ENCODE measurements around the gene TMTC1. TPM values are rescaled to one million over a fixed set of nuclear protein-coding genes. Genes with fewer than 3 reads are reported as not detected.

Gene TMTC1
- total and polyA plus RNA-seq, 4 experiments from 2014 or later: not detected

- Mint-ChIP-seq H3K27ac (no peak overlapping the region), H3K36me3 (no peaks in the 10 kb centered on the region), H3K27me3 (peaks cover 23 to 27% of the 10 kb centered on the region in 2 donors), H3K4me1 (no peaks in the 10 kb centered on the region), H3K9me3 (no peaks in the 10 kb centered on the region), H3K4me3 (no peak overlapping the region)
- ChIA-PET CTCF (ENCODE audit: partially characterized antibody) (interaction anchor here (0.6 to 1.1 kb wide), 3 partner anchors 15 to 1271 kb away, joined by 3 to 4 read pairs (median 3); no protein-coding TSS in a partner anchor), POLR2A (ENCODE audit: partially characterized antibody) (no interaction called here)
- H3K4me3 ChIP-seq (ENCODE audit: low read length in 2 of 2): no peak overlapping the region
- H3K36me3 ChIP-seq (ENCODE audit: insufficient read depth, low read length): no peaks in the 10 kb centered on the region
- intact Hi-C loops (cut with micrococcal nuclease): no loop called here
- no peaks in the 10 kb centered on the region for H3K27me3 ChIP-seq (ENCODE audit: insufficient read depth, low read length)
- no peaks in the 10 kb centered on the region for H3K4me1 ChIP-seq (ENCODE audit: insufficient read depth, low read length)
- H3K27ac ChIP-seq (ENCODE audit: low read depth, low read length): no peak overlapping the region
- no peak for DNase-seq
- H3K9me3 ChIP-seq (ENCODE audit: control insufficient read depth in 1 of 2, low read length in 2 of 2): no peaks in the 10 kb centered on the region
These were observed 249.8 kb downstream of the TMTC1 start for GRCh38 chr12:29533815-29534489.

- no peaks in the 10 kb centered on the region for H3K36me3 Mint-ChIP-seq
- DNase-seq: no peak
- Histone ChIP-seq H3K27ac (ENCODE audit: low read depth, low read length) (no peak overlapping the region), H3K27me3 (ENCODE audit: insufficient read depth, low read length) (no peaks in the 10 kb centered on the region), H3K36me3 (ENCODE audit: insufficient read depth, low read length) (no peaks in the 10 kb centered on the region), H3K9me3 (ENCODE audit: control insufficient read depth in 1 of 2, low read length in 2 of 2) (no peaks in the 10 kb centered on the region), H3K4me3 (ENCODE audit: low read length in 2 of 2) (no peak overlapping the region), H3K4me1 (ENCODE audit: insufficient read depth, low read length) (no peaks in the 10 kb centered on the region)
- ChIA-PET CTCF (ENCODE audit: partially characterized antibody) (interaction anchor here (1.8 to 2.1 kb wide), 2 partner anchors 9 to 11 kb away, joined by 6 to 7 read pairs; no protein-coding TSS in a partner anchor), POLR2A (ENCODE audit: partially characterized antibody) (no interaction called here)
- H3K9me3 Mint-ChIP-seq: no peaks in the 10 kb centered on the region
- H3K4me1 Mint-ChIP-seq: no peaks in the 10 kb centered on the region
- H3K4me3 Mint-ChIP-seq: no peak overlapping the region
- H3K27me3 Mint-ChIP-seq: peaks cover 27 to 29% of the 10 kb centered on the region in 2 donors
- no peak overlapping the region for H3K27ac Mint-ChIP-seq
- intact Hi-C loops (cut with micrococcal nuclease): no loop called here
These were observed 252.3 kb downstream of the TMTC1 start for GRCh38 chr12:29531471-29531870.

- Mint-ChIP-seq H3K27me3 (peaks cover 27 to 29% of the 10 kb centered on the region in 2 donors), H3K9me3 (no peaks in the 10 kb centered on the region), H3K4me3 (no peak overlapping the region), H3K36me3 (no peaks in the 10 kb centered on the region), H3K4me1 (no peaks in the 10 kb centered on the region), H3K27ac (no peak overlapping the region)
- H3K9me3 ChIP-seq (ENCODE audit: control insufficient read depth in 1 of 2, low read length in 2 of 2): no peaks in the 10 kb centered on the region
- POLR2A ChIA-PET (ENCODE audit: partially characterized antibody): no interaction called here
- CTCF ChIA-PET (ENCODE audit: partially characterized antibody): interaction anchor here (1.1 to 2.1 kb wide), 3 partner anchors 8 to 20 kb away, joined by 3 to 7 read pairs (median 6); no protein-coding TSS in a partner anchor
- no peaks in the 10 kb centered on the region for H3K4me1 ChIP-seq (ENCODE audit: insufficient read depth, low read length)
- H3K4me3 ChIP-seq (ENCODE audit: low read length in 2 of 2): no peak overlapping the region
- H3K36me3 ChIP-seq (ENCODE audit: insufficient read depth, low read length): no peaks in the 10 kb centered on the region
- DNase-seq: no peak
- H3K27ac ChIP-seq (ENCODE audit: low read depth, low read length): no peak overlapping the region
- no peaks in the 10 kb centered on the region for H3K27me3 ChIP-seq (ENCODE audit: insufficient read depth, low read length)
- intact Hi-C loops (cut with micrococcal nuclease): no loop called here
These were observed 253.3 kb downstream of the TMTC1 start for GRCh38 chr12:29530436-29530835.

- no peaks in the 10 kb centered on the region for H3K4me1 ChIP-seq (ENCODE audit: insufficient read depth, low read length)
- H3K36me3 Mint-ChIP-seq: no peaks in the 10 kb centered on the region
- no peak overlapping the region for H3K27ac ChIP-seq (ENCODE audit: low read depth, low read length)
- no peak overlapping the region for H3K4me3 Mint-ChIP-seq
- no peak overlapping the region for H3K4me3 ChIP-seq (ENCODE audit: low read length in 2 of 2)
- POLR2A ChIA-PET (ENCODE audit: partially characterized antibody): no interaction called here
- no peaks in the 10 kb centered on the region for H3K36me3 ChIP-seq (ENCODE audit: insufficient read depth, low read length)
- CTCF ChIA-PET (ENCODE audit: partially characterized antibody): interaction anchor here (0.8 to 1.3 kb wide), 2 partner anchors 11 to 25 kb away, joined by 3 read pairs; no protein-coding TSS in a partner anchor
- H3K27me3 Mint-ChIP-seq: peaks cover 20 to 27% of the 10 kb centered on the region in 2 donors
- no peaks in the 10 kb centered on the region for H3K27me3 ChIP-seq (ENCODE audit: insufficient read depth, low read length)
- H3K9me3 ChIP-seq (ENCODE audit: control insufficient read depth in 1 of 2, low read length in 2 of 2): no peaks in the 10 kb centered on the region
- intact Hi-C loops (cut with micrococcal nuclease): no loop called here
- DNase-seq: no peak
- no peaks in the 10 kb centered on the region for H3K9me3 Mint-ChIP-seq
- no peaks in the 10 kb centered on the region for H3K4me1 Mint-ChIP-seq
- H3K27ac Mint-ChIP-seq: no peak overlapping the region
These were observed 255.6 kb downstream of the TMTC1 start for GRCh38 chr12:29528161-29528560.

GRCh38 chr12:29521951-29522350 is 261.8 kb downstream of the TMTC1 start:
- POLR2A ChIA-PET (ENCODE audit: partially characterized antibody): no interaction called here
- no peak for DNase-seq
- Mint-ChIP-seq H3K4me1 (no peaks in the 10 kb centered on the region), H3K36me3 (no peaks in the 10 kb centered on the region), H3K4me3 (no peak overlapping the region), H3K27ac (no peak overlapping the region), H3K9me3 (no peaks in the 10 kb centered on the region), H3K27me3 (peaks cover 1 to 2% of the 10 kb centered on the region in 2 donors)
- CTCF ChIA-PET (ENCODE audit: partially characterized antibody): interaction anchor here (0.9 to 4.4 kb wide), 6 partner anchors 9 to 1322 kb away, joined by 3 to 34 read pairs (median 4); no protein-coding TSS in a partner anchor
- H3K4me3 ChIP-seq (ENCODE audit: low read length in 2 of 2): no peak overlapping the region
- no peaks in the 10 kb centered on the region for H3K9me3 ChIP-seq (ENCODE audit: control insufficient read depth in 1 of 2, low read length in 2 of 2)
- H3K4me1 ChIP-seq (ENCODE audit: insufficient read depth, low read length): no peaks in the 10 kb centered on the region
- intact Hi-C loops (cut with micrococcal nuclease): no loop called here
- no peaks in the 10 kb centered on the region for H3K36me3 ChIP-seq (ENCODE audit: insufficient read depth, low read length)
- no peaks in the 10 kb centered on the region for H3K27me3 ChIP-seq (ENCODE audit: insufficient read depth, low read length)
- H3K27ac ChIP-seq (ENCODE audit: low read depth, low read length): no peak overlapping the region

- Mint-ChIP-seq H3K27me3 (peaks cover 4 to 8% of the 10 kb centered on the region in 2 donors), H3K9me3 (no peaks in the 10 kb centered on the region), H3K4me1 (no peaks in the 10 kb centered on the region), H3K4me3 (no peak overlapping the region), H3K27ac (no peak overlapping the region), H3K36me3 (no peaks in the 10 kb centered on the region)
- Histone ChIP-seq H3K36me3 (ENCODE audit: insufficient read depth, low read length) (no peaks in the 10 kb centered on the region), H3K9me3 (ENCODE audit: control insufficient read depth in 1 of 2, low read length in 2 of 2) (no peaks in the 10 kb centered on the region), H3K27me3 (ENCODE audit: insufficient read depth, low read length) (no peaks in the 10 kb centered on the region), H3K4me3 (ENCODE audit: low read length in 2 of 2) (no peak overlapping the region), H3K27ac (ENCODE audit: low read depth, low read length) (no peak overlapping the region), H3K4me1 (ENCODE audit: insufficient read depth, low read length) (no peaks in the 10 kb centered on the region)
- peak in 4 of 5 donors; percentile 11 to 30 (median 18) for DNase-seq
- ChIA-PET POLR2A (ENCODE audit: partially characterized antibody) (no interaction called here), CTCF (ENCODE audit: partially characterized antibody) (interaction anchor here (0.8 to 4.4 kb wide), 16 partner anchors 8 to 1328 kb away, joined by 3 to 34 read pairs (median 4); no protein-coding TSS in a partner anchor)
- intact Hi-C loops (cut with micrococcal nuclease): loop anchor here (1.0 kb wide), 2 partner anchors 1288 to 1325 kb away; no protein-coding TSS in a partner anchor
These were observed 264.1 kb downstream of the TMTC1 start for GRCh38 chr12:29519585-29520182.

- no peak for DNase-seq
- CTCF ChIA-PET (ENCODE audit: partially characterized antibody): interaction anchor here (0.6 to 4.4 kb wide), 6 partner anchors 16 to 1883 kb away, joined by 3 to 34 read pairs (median 8); no protein-coding TSS in a partner anchor
- intact Hi-C loops (cut with micrococcal nuclease): no loop called here
These were observed 265.3 kb downstream of the TMTC1 start for GRCh38 chr12:29518407-29518806.

More at GRCh38 chr12:29518407-29518806, 265.3 kb downstream of the TMTC1 start:
- peaks cover 4 to 11% of the 10 kb centered on the region in 2 donors for H3K27me3 Mint-ChIP-seq
- H3K4me3 Mint-ChIP-seq: no peak overlapping the region
- no peaks in the 10 kb centered on the region for H3K27me3 ChIP-seq (ENCODE audit: insufficient read depth, low read length)
- POLR2A ChIA-PET (ENCODE audit: partially characterized antibody): no interaction called here
- no peaks in the 10 kb centered on the region for H3K4me1 Mint-ChIP-seq
- H3K36me3 ChIP-seq (ENCODE audit: insufficient read depth, low read length): no peaks in the 10 kb centered on the region
- no peaks in the 10 kb centered on the region for H3K9me3 Mint-ChIP-seq
- no peaks in the 10 kb centered on the region for H3K36me3 Mint-ChIP-seq
- no peak overlapping the region for H3K27ac Mint-ChIP-seq
- no peaks in the 10 kb centered on the region for H3K4me1 ChIP-seq (ENCODE audit: insufficient read depth, low read length)
- H3K9me3 ChIP-seq (ENCODE audit: control insufficient read depth in 1 of 2, low read length in 2 of 2): no peaks in the 10 kb centered on the region
- no peak overlapping the region for H3K4me3 ChIP-seq (ENCODE audit: low read length in 2 of 2)
- no peak overlapping the region for H3K27ac ChIP-seq (ENCODE audit: low read depth, low read length)
